Right atrium auricular region (tissue), 2 donors: ENCODE measurements around the gene FAM110C. TPM values are rescaled to one million over a fixed set of nuclear protein-coding genes. Genes with fewer than 3 reads are reported as not detected.

Experiments used
- DNase-seq: peaks from one replicate; pipeline ENCODE4 v3.0.0-alpha.2; 2019; ENCODE audit warnings: low spot score
- H3K27ac ChIP-seq, 2 donors: fragments of 200-600 bp; sonication (generic); 1 replicate in 1 of 2; 2 replicates in 1 of 2; pipeline ENCODE4 v1.5.1; 2016 to 2019
- H3K27me3 ChIP-seq, 2 donors: fragments of 200-600 bp; sonication (generic); one replicate each; pipeline versions ENCODE4 v1.5.1 to v1.6.0; 2017 to 2019
- H3K36me3 ChIP-seq: fragments of 200-600 bp; sonication (generic); one replicate; pipeline ENCODE4 v1.5.1; 2016
- H3K4me1 ChIP-seq, 2 donors: fragments of 200-600 bp; sonication (generic); one replicate each; pipeline versions ENCODE4 v1.5.1 to v1.6.0; 2017 to 2019
- H3K4me3 ChIP-seq, 2 donors: fragments of 200-600 bp; sonication (generic); 1 replicate in 1 of 2; 2 replicates in 1 of 2; pipeline ENCODE4 v1.5.1; 2017 to 2019; ENCODE audit warnings: mild to moderate bottlenecking in 1 of 2, moderate library complexity in 1 of 2
- H3K9me3 ChIP-seq, 2 donors: fragments of 200-600 bp; sonication (generic); one replicate each; pipeline ENCODE4 v1.5.1; 2019
- CTCF ChIP-seq, 2 donors: fragments of 200-600 bp; sonication (generic); IDR thresholded peaks; one replicate each; pipeline ENCODE4 v1.5.1; 2019; ENCODE audit warnings: antibody characterized with exemption in 2 of 2
- total RNA-seq, 2 donors: library from RNA; depleted of rRNA; stranded (reverse); fragments of >200 nt; gene quantifications; one replicate each; pipeline ENCODE4 v1.1.0, GENCODE V29; 2016

FAM110C gene
- total RNA-seq, 2 donors from 2014 or later: 8.3 to 12.4 TPM

- Histone ChIP-seq H3K36me3 (no peaks in the 10 kb centered on the region), H3K27me3 (peaks cover 0 to 3% of the 10 kb centered on the region in 2 donors), H3K27ac (peak overlapping the region; percentile 79 to 88), H3K4me1 (peaks cover 0 to 22% of the 10 kb centered on the region in 2 donors), H3K4me3 (peak overlapping the region; percentile 59 to 61), H3K9me3 (no peaks in the 10 kb centered on the region)
- no peak for DNase-seq
- no peak for TF ChIP-seq CTCF (IDR thresholded peaks at IDR 0.05)
Measured at GRCh38 chr2:47346-47725, 1.0 kb upstream of the FAM110C start.

- H3K9me3 ChIP-seq: no peaks in the 10 kb centered on the region
- peak overlapping the region; percentile 79 to 88 for H3K27ac ChIP-seq
- peaks cover 0 to 22% of the 10 kb centered on the region in 2 donors for H3K4me1 ChIP-seq
- H3K27me3 ChIP-seq: peaks cover 0 to 3% of the 10 kb centered on the region in 2 donors
- TF ChIP-seq CTCF (IDR thresholded peaks at IDR 0.05): no peak
- peak overlapping the region; percentile 59 to 61 for H3K4me3 ChIP-seq
- H3K36me3 ChIP-seq: no peaks in the 10 kb centered on the region
- DNase-seq: no peak
Measured at GRCh38 chr2:46131-46470, 204 bp downstream of the FAM110C start.

GRCh38 chr2:45342-46130, 769 bp downstream of the FAM110C start:
- H3K27me3 ChIP-seq: peaks cover 0 to 3% of the 10 kb centered on the region in 2 donors
- H3K4me1 ChIP-seq: peaks cover 0 to 22% of the 10 kb centered on the region in 2 donors
- H3K27ac ChIP-seq: peak overlapping the region; percentile 79 to 88
- H3K9me3 ChIP-seq: no peaks in the 10 kb centered on the region
- TF ChIP-seq CTCF (IDR thresholded peaks at IDR 0.05): no peak
- no peaks in the 10 kb centered on the region for H3K36me3 ChIP-seq
- H3K4me3 ChIP-seq: peak overlapping the region; percentile 59 to 61
- no peak for DNase-seq

GRCh38 chr2:44748-45341, 1.5 kb downstream of the FAM110C start:
- TF ChIP-seq CTCF (IDR thresholded peaks at IDR 0.05): no peak
- Histone ChIP-seq H3K4me3 (peak overlapping the region; percentile 59 to 61), H3K27ac (peak overlapping the region; percentile 79 to 88), H3K9me3 (no peaks in the 10 kb centered on the region), H3K27me3 (peaks cover 0 to 3% of the 10 kb centered on the region in 2 donors), H3K4me1 (peaks cover 0 to 22% of the 10 kb centered on the region in 2 donors), H3K36me3 (no peaks in the 10 kb centered on the region)
- DNase-seq: no peak

- DNase-seq: no peak
- H3K36me3 ChIP-seq: no peaks in the 10 kb centered on the region
- no peak overlapping the region for H3K4me3 ChIP-seq
- peaks cover 0 to 22% of the 10 kb centered on the region in 2 donors for H3K4me1 ChIP-seq
- H3K27ac ChIP-seq: no peak overlapping the region
- peaks cover 0 to 3% of the 10 kb centered on the region in 2 donors for H3K27me3 ChIP-seq
- H3K9me3 ChIP-seq: no peaks in the 10 kb centered on the region
- TF ChIP-seq CTCF (IDR thresholded peaks at IDR 0.05): no peak
Measured at GRCh38 chr2:42788-43187, 3.5 kb downstream of the FAM110C start.
